HepG2 (cell line): Measurements from ENCODE around the gene RGS19. TPM values are rescaled to one million over a fixed set of nuclear protein-coding genes. Genes with fewer than 3 reads are reported as not detected.

Experiments
- AGO1 ChIP-seq: fragments of 200-400 bp; formaldehyde crosslinking; IDR thresholded peaks from 2 replicates; pipeline ENCODE4 v1.6.1; 2017; ENCODE audit warnings: mild to moderate bottlenecking, low read depth, low read length, moderate library complexity; ENCODE audit not compliant: poor library complexity, severe bottlenecking
- BORCS8-MEF2B ChIP-seq: sonication (generic); formaldehyde crosslinking; IDR thresholded peaks from 2 replicates; pipeline ENCODE4 v1.8.0; 2022; ENCODE audit warnings: mild to moderate bottlenecking, missing genetic modification reagents
- EZH2 ChIP-seq: conservative IDR thresholded peaks from 2 replicates; pipeline ENCODE4 v1.6.1; 2012; ENCODE audit warnings: mild to moderate bottlenecking, low read depth, low read length, moderate library complexity
- KDM6A ChIP-seq: IDR thresholded peaks from 2 replicates; pipeline ENCODE4 v1.6.1; 2016; ENCODE audit warnings: low read depth
- MLLT10 ChIP-seq: sonication (generic); formaldehyde crosslinking; IDR thresholded peaks from 2 replicates; pipeline ENCODE4 v1.4.0; 2020; ENCODE audit warnings: missing genetic modification reagents
- MTA1 ChIP-seq: sonication (generic); formaldehyde crosslinking; IDR thresholded peaks from 2 replicates; pipeline ENCODE4 v1.4.0; 2020; ENCODE audit warnings: missing genetic modification reagents, mild to moderate bottlenecking, borderline replicate concordance
- MXI1 ChIP-seq: IDR thresholded peaks from 3 replicates; pipeline ENCODE4 v1.6.1; 2012; ENCODE audit warnings: low read depth, low read length, inconsistent platforms, borderline replicate concordance
- NFAT5 ChIP-seq: sonication (generic); formaldehyde crosslinking; IDR thresholded peaks from 2 replicates; pipeline ENCODE4 v1.4.0; 2020; ENCODE audit warnings: missing genetic modification reagents
- PCBP2 ChIP-seq: fragments of 200-400 bp; formaldehyde crosslinking; optimal IDR thresholded peaks from 2 replicates; pipeline ENCODE3; 2018; ENCODE audit warnings: low read length, low read depth; ENCODE audit not compliant: poor library complexity, severe bottlenecking
- POLR2AphosphoS2 ChIP-seq: IDR thresholded peaks from 2 replicates; pipeline ENCODE4 v1.6.1; 2011; ENCODE audit warnings: low read depth, low read length, improper control_type of control experiment
- SAP130 ChIP-seq: IDR thresholded peaks from 2 replicates; pipeline ENCODE4 v1.6.1; 2016; ENCODE audit warnings: low read depth
- SOX13 ChIP-seq, 3 experiments: fragments of 450-650 bp in 1 of 3; sonication (generic) in 1 of 3; formaldehyde crosslinking in 1 of 3; IDR thresholded peaks in 2 of 3; conservative IDR thresholded peaks in 1 of 3; 2 replicates each; pipeline versions ENCODE4 v1.5.0 to v1.6.1; 2016 to 2020; ENCODE audit warnings: antibody characterized with exemption in 1 of 3, mild to moderate bottlenecking in 1 of 3, missing compliant biosample characterization in 1 of 3, missing genetic modification reagents in 1 of 3, moderate library complexity in 1 of 3
- ZNF274 ChIP-seq: sonication (generic); formaldehyde crosslinking; IDR thresholded peaks from 2 replicates; pipeline ENCODE4 v1.5.1; 2020; ENCODE audit warnings: mild to moderate bottlenecking, missing genetic modification reagents
- ZNF547 ChIP-seq: sonication (generic); formaldehyde crosslinking; IDR thresholded peaks from 2 replicates; pipeline ENCODE4 v1.5.1; 2020; ENCODE audit warnings: mild to moderate bottlenecking, missing genetic modification reagents
- ZNF569 ChIP-seq: sonication (generic); formaldehyde crosslinking; IDR thresholded peaks from 2 replicates; pipeline ENCODE4 v1.5.0; 2020; ENCODE audit warnings: mild to moderate bottlenecking, missing genetic modification reagents, moderate library complexity, borderline replicate concordance
- ZNF841 ChIP-seq: sonication (generic); formaldehyde crosslinking; IDR thresholded peaks from 2 replicates; pipeline ENCODE4 v1.8.1; 2023; ENCODE audit warnings: missing genetic modification reagents, borderline replicate concordance
- ZNF891 ChIP-seq: sonication (generic); formaldehyde crosslinking; IDR thresholded peaks from 2 replicates; pipeline ENCODE4 v1.5.0; 2020; ENCODE audit warnings: mild to moderate bottlenecking, missing genetic modification reagents
- ZSCAN9 ChIP-seq: IDR thresholded peaks from 2 replicates; pipeline ENCODE4 v1.6.1; 2016; ENCODE audit warnings: borderline replicate concordance
- polyA plus RNA-seq, 8 experiments: library from polyadenylated mRNA; depleted of rRNA in 3 of 8; stranded (reverse) in 7 of 8; unstranded in 1 of 8; fragments of >200 nt; fragmentation: Illumina TruSeq in 4 of 8; extraction: Trizol in 4 of 8; gene quantifications; 2 replicates each; pipeline versions ENCODE4 v1.2.1 to v1.2.3, GENCODE V29; 2011 to 2016; ENCODE audit warnings: low read depth in 4 of 8, missing spikeins in 1 of 8, mixed read lengths in 1 of 8; ENCODE audit not compliant: insufficient read depth in 1 of 8
- total RNA-seq, 5 experiments: library from RNA; depleted of rRNA; stranded (reverse); fragments of >200 nt; fragmentation: Illumina TruSeq; extraction: Trizol; gene quantifications; 2 replicates each; pipeline ENCODE4 v1.2.3, GENCODE V29; 2016; ENCODE audit warnings: low read depth in 1 of 5
- TF ChIP-seq, protein P1 (sequence below): sonication (generic); formaldehyde crosslinking; IDR thresholded peaks from 2 replicates; pipeline ENCODE4 v1.4.0; 2020; ENCODE audit warnings: mild to moderate bottlenecking, low read depth, missing genetic modification reagents
- TF ChIP-seq, protein P2 (sequence below): sonication (generic); formaldehyde crosslinking; IDR thresholded peaks from 2 replicates; pipeline ENCODE4 v1.4.0; 2020; ENCODE audit warnings: mild to moderate bottlenecking, missing genetic modification reagents
- TF ChIP-seq, protein P3 (sequence below): sonication (generic); formaldehyde crosslinking; IDR thresholded peaks from 2 replicates; pipeline ENCODE4 v1.5.1; 2020; ENCODE audit warnings: mild to moderate bottlenecking, moderate library complexity, missing genetic modification reagents

Gene RGS19
- total and polyA plus RNA-seq, 2 of the 13 experiments (the other 11 are each of a cell fraction or from before 2014, with no cell fraction given): 10.7 to 11.9 TPM

- TF ChIP-seq KDM6A (CRISPR knock-in tag) (no peak), AGO1 (peak; percentile 65), SOX13 (IDR thresholded peaks at IDR 0.05) (no peak), SOX13 (CRISPR knock-in tag; conservative IDR thresholded peaks at IDR 0.05 in 1 of 2, IDR thresholded peaks at IDR 0.05 in 1 of 2) (peak in 1 of 2 experiments; percentile 17; a peak in 1 of 4 replicates), ZNF891 (CRISPR knock-in tag) (no peak), MTA1 (CRISPR knock-in tag) (0 out of 2 replicates have a peak, but pooled peaks have one; percentile 71), NFAT5 (CRISPR knock-in tag) (no peak), PCBP2 (no peak), POLR2AphosphoS2 (no peak), ZSCAN9 (CRISPR knock-in tag) (no peak), MXI1 (no peak), ZNF547 (peak; percentile 67; the same call in 1 of the 2 replicates), ZNF274 (CRISPR knock-in tag) (0 out of 2 replicates have a peak, but pooled peaks have one; percentile 23), EZH2 (no peak), BORCS8-MEF2B (CRISPR knock-in tag) (no peak), SAP130 (CRISPR knock-in tag) (peak; percentile 44; the same call in 1 of the 2 replicates), MLLT10 (CRISPR knock-in tag) (no peak), ZNF841 (CRISPR knock-in tag) (no peak), ZNF569 (CRISPR knock-in tag) (no peak)
- TF ChIP-seq, protein P1, sequence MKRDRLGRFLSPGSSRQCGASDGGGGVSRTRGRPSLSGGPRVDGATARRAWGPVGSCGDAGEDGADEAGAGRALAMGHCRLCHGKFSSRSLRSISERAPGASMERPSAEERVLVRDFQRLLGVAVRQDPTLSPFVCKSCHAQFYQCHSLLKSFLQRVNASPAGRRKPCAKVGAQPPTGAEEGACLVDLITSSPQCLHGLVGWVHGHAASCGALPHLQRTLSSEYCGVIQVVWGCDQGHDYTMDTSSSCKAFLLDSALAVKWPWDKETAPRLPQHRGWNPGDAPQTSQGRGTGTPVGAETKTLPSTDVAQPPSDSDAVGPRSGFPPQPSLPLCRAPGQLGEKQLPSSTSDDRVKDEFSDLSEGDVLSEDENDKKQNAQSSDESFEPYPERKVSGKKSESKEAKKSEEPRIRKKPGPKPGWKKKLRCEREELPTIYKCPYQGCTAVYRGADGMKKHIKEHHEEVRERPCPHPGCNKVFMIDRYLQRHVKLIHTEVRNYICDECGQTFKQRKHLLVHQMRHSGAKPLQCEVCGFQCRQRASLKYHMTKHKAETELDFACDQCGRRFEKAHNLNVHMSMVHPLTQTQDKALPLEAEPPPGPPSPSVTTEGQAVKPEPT: 0 out of 2 replicates have a peak, but pooled peaks have one; percentile 36
- TF ChIP-seq, protein P2, sequence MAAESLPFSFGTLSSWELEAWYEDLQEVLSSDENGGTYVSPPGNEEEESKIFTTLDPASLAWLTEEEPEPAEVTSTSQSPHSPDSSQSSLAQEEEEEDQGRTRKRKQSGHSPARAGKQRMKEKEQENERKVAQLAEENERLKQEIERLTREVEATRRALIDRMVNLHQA (CRISPR knock-in tag): no peak
- TF ChIP-seq, protein P3, sequence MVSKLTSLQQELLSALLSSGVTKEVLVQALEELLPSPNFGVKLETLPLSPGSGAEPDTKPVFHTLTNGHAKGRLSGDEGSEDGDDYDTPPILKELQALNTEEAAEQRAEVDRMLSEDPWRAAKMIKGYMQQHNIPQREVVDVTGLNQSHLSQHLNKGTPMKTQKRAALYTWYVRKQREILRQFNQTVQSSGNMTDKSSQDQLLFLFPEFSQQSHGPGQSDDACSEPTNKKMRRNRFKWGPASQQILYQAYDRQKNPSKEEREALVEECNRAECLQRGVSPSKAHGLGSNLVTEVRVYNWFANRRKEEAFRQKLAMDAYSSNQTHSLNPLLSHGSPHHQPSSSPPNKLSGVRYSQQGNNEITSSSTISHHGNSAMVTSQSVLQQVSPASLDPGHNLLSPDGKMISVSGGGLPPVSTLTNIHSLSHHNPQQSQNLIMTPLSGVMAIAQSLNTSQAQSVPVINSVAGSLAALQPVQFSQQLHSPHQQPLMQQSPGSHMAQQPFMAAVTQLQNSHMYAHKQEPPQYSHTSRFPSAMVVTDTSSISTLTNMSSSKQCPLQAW (CRISPR knock-in tag): peak; percentile 54; the same call in 1 of the 2 replicates
Measured at GRCh38 chr20:64069614-64070243, 9.6 kb downstream of the RGS19 start (continued).
